Sigmoid colon (tissue), 4 donors: ENCODE data around the gene ATIC.

Source experiments
- EP300 ChIP-seq, 4 donors: sonication (generic); formaldehyde crosslinking; IDR thresholded peaks; one replicate each; pipeline ENCODE4 v1.6.1; 2017; ENCODE audit warnings: antibody characterized with exemption in 4 of 4
- POLR2A ChIP-seq, 2 donors: fragments of 450-650 bp; IDR thresholded peaks; one replicate each; pipeline ENCODE4 v1.6.1; 2016; ENCODE audit warnings: antibody characterized with exemption in 2 of 2, mild to moderate bottlenecking in 2 of 2, moderate library complexity in 2 of 2
- POLR2AphosphoS5 ChIP-seq, 4 donors: sonication (generic); formaldehyde crosslinking; IDR thresholded peaks; one replicate each; pipeline ENCODE4 v1.6.1; 2017; ENCODE audit warnings: antibody characterized with exemption in 4 of 4
- TF ChIP-seq, protein P1 (sequence below), 4 experiments: fragments of 450-650 bp in 3 of 4; fragments of 200-600 bp in 1 of 4; IDR thresholded peaks; one replicate each; pipeline ENCODE4 v1.5.1; 2016 to 2019; ENCODE audit warnings: antibody characterized with exemption in 4 of 4, mild to moderate bottlenecking in 3 of 4, moderate library complexity in 2 of 4

DNA sequence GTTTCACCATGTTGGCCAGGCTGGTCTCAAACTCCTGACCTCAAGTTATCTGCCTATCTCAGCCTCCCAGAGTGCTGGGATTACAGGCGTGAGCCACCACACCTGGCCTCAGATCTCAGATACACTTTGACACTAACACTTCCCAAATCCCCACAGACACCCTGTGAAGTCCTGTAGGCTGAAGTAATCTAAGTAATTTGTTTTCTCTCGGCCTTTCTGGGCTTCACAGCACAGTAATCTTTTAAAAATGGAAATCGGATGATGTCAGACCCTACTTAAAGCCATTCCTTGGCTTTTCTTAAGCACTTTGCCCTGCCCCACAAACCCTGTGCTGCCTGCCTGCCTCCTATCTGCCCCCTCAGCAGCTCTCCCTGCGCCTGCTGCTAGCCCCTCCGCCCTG lies 16.2 kb downstream of the ATIC start:
- TF ChIP-seq, protein P1, sequence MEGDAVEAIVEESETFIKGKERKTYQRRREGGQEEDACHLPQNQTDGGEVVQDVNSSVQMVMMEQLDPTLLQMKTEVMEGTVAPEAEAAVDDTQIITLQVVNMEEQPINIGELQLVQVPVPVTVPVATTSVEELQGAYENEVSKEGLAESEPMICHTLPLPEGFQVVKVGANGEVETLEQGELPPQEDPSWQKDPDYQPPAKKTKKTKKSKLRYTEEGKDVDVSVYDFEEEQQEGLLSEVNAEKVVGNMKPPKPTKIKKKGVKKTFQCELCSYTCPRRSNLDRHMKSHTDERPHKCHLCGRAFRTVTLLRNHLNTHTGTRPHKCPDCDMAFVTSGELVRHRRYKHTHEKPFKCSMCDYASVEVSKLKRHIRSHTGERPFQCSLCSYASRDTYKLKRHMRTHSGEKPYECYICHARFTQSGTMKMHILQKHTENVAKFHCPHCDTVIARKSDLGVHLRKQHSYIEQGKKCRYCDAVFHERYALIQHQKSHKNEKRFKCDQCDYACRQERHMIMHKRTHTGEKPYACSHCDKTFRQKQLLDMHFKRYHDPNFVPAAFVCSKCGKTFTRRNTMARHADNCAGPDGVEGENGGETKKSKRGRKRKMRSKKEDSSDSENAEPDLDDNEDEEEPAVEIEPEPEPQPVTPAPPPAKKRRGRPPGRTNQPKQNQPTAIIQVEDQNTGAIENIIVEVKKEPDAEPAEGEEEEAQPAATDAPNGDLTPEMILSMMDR (IDR thresholded peaks at IDR 0.05): no peak
- TF ChIP-seq EP300 (IDR thresholded peaks at IDR 0.05): no peak
- no peak for TF ChIP-seq POLR2A (IDR thresholded peaks at IDR 0.05)
- TF ChIP-seq POLR2AphosphoS5 (IDR thresholded peaks at IDR 0.05): no peak
